UCSD-AML1 (cell line): Measurements from ENCODE around the gene NPY2R.

Experiments used
- DNase-seq: peaks from one replicate; lab custom pipeline; 2025; ENCODE audit not compliant: unreplicated experiment; lab: John Stamatoyannopoulos, UW

Gene NPY2R

DNA sequence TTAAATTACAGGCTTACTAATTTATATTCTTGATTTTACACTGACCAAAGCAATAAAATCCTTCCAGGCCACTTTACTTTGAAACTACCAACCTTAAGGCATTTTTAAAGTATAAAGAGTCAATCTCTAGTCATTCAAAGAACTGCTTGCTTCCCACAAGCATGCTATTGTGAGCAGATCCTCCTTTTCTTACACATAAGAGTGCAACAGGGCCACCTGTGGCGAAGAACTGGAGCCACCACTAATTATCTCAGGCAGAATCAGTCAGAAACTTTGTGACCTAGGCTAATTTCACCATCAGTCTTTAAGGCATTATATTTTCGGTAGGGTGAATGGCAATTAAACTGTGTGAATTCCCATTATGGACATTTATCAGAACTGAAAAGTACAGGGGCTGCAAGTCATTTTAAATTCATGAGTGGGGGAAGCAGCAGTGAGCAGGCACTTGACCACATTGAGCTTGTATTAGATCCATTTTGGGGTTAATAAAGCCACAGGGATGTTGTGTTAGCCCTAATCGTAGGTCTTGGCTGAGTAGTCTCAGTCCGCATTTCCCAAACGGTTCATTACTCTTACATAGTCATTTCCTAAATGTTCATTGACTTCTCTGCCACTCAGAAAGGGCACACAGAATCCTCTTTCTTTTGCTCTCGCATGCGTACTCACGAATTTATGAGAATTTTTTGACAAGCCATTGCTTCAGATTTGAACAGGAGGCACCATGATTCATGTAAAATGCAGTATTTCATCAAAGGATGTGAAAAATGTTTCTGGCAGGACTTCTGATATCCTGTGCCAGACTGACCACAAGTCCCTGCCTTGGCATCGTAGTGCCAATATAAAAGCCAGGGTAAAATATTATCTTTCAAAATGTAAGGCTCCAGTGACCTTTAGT, 39.8 kb downstream of the NPY2R start:
- DNase-seq = no peak

DNA sequence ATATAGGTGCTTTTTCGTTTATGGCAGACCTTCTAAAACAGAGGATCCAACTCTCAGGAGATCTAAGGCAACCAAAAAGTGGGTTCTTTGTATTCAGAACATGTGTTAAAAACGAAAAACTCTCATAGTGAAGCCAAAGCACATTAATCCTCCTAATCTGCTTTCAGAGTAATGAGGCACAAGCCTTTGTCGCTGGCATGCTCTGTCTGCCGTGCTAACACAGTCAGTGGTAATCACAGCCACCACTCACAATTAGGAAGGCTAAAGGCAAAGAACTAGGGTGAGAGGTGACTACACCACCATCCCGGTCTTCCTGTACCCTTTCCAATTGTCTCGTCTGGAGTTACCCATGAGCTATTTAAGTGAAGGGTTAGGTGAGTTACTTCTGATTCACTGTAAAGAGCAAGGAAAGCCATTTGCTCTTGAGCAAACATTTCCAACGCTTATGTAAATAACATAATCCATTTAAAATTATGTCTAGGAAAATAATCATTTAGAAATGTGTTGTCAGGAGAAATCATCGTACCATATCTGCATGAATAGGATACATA, 40.7 kb downstream of the NPY2R start:
- no peak for DNase-seq

DNA sequence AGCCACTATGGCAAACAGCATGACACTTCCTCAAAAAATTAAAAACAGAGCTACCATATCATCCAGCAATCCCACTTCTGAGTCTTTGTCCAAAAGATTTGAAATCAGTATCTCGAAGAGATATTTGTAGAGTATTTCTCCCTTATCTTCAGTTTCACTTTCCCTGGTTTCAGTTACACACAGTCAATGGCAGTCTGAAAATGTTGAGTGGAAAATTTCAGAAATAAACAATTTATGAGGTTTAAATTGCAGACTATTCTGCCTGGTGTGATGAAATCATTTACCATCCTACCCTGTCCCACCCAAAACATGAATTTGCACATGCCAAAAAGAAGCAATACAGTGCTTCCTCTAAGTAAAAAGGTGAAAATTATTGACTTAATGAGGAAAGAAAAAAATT, 43.9 kb downstream of the NPY2R start:
- DNase-seq = no peak

DNA sequence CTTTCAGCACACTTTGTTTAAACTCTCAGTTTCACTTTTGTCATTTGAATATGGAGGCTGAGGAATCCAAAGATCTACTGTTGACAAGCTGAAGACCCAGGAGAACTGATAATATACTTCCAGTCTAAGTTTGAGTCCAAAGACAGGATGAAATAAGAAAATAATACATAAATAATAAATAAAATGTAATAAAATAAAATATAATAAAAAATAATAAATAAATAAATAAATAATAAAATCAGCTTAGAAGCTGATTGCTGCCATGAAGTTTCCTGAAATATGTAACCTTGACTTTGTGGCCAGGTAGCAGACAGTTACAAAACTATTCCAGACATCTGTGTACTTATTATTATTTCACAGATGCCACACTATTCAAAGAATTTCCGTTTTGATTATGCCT, 55.0 kb downstream of the NPY2R start:
- no peak for DNase-seq

DNA sequence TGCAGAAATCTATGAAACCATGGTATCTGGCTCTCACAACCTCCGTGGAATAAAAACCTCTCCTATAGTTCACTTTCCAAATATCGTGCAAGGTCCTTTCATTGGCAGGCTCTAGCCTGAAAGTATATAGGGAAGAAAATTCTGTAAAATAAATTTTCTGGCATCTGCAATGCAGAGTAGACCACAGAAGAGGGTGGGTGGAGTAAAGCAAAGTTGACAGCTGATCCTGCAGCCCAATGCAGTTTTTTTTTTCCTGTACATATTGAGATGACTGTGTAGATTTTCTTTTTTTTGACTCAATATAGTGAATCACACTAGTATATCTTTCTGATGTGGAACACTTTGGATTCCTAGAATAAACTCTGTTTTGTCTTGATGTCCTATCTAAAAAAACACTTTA, 56.7 kb downstream of the NPY2R start:
- DNase-seq = no peak
